HepG2 (cell line): Measurements from ENCODE around the gene GRIK4. TPM values are rescaled to one million over a fixed set of nuclear protein-coding genes. Genes with fewer than 3 reads are reported as not detected.

Experiments used
- AFF4 ChIP-seq: sonication (generic); formaldehyde crosslinking; IDR thresholded peaks from 2 replicates; pipeline ENCODE4 v1.4.0; 2020; ENCODE audit warnings: missing genetic modification reagents
- ASH2L ChIP-seq: fragments of 300-600, 200-600 bp; sonication (generic); IDR thresholded peaks from 2 replicates; pipeline ENCODE4 v1.7.0; 2017; ENCODE audit warnings: low read depth, mild to moderate bottlenecking, moderate library complexity, mixed read lengths, low read length; ENCODE audit not compliant: insufficient read length
- BHLHE40 ChIP-seq: IDR thresholded peaks from 2 replicates; pipeline ENCODE4 v1.6.1; 2011; ENCODE audit warnings: low read length, improper control_type of control experiment
- CEBPG ChIP-seq: IDR thresholded peaks from 2 replicates; pipeline ENCODE4 v1.6.1; 2016
- CHCHD3 ChIP-seq: sonication (generic); formaldehyde crosslinking; IDR thresholded peaks from 2 replicates; pipeline ENCODE4 v1.8.0; 2022; ENCODE audit warnings: mild to moderate bottlenecking, missing genetic modification reagents, moderate library complexity
- DMAP1 ChIP-seq: IDR thresholded peaks from 2 replicates; pipeline ENCODE4 v1.6.1; 2016
- HDAC2 ChIP-seq: sonication (generic); formaldehyde crosslinking; IDR thresholded peaks from 2 replicates; pipeline ENCODE4 v1.4.0; 2020; ENCODE audit warnings: missing genetic modification reagents
- HOMEZ ChIP-seq: IDR thresholded peaks from 2 replicates; pipeline ENCODE4 v1.6.1; 2016; ENCODE audit warnings: low read depth
- IRF2 ChIP-seq: IDR thresholded peaks from 2 replicates; pipeline ENCODE4 v1.6.1; 2018; ENCODE audit warnings: missing genetic modification reagents, missing compliant biosample characterization
- MAF1 ChIP-seq: sonication (generic); formaldehyde crosslinking; IDR thresholded peaks from 2 replicates; pipeline ENCODE4 v1.5.0; 2020; ENCODE audit warnings: missing genetic modification reagents, borderline replicate concordance
- MAFF ChIP-seq: IDR thresholded peaks from 2 replicates; pipeline ENCODE4 v1.6.1; 2011; ENCODE audit warnings: low read depth, low read length, improper control_type of control experiment
- MAX ChIP-seq: IDR thresholded peaks from 2 replicates; pipeline ENCODE4 v1.6.1; 2012; ENCODE audit warnings: inconsistent platforms
- NFYC ChIP-seq: IDR thresholded peaks from 2 replicates; pipeline ENCODE4 v1.6.1; 2016; ENCODE audit warnings: missing genetic modification reagents, missing compliant biosample characterization
- NR2F6 ChIP-seq, 2 experiments: IDR thresholded peaks; 2 replicates each; pipeline ENCODE4 v1.6.1; 2016; ENCODE audit warnings: antibody characterized with exemption in 1 of 2, mild to moderate bottlenecking in 1 of 2
- SMAD3 ChIP-seq: sonication (generic); formaldehyde crosslinking; IDR thresholded peaks from 2 replicates; pipeline ENCODE4 v1.4.0; 2020; ENCODE audit warnings: missing genetic modification reagents
- SMC3 ChIP-seq: IDR thresholded peaks from 2 replicates; pipeline ENCODE4 v1.6.1; 2011; ENCODE audit warnings: low read length, improper control_type of control experiment
- SPEN ChIP-seq: sonication (generic); formaldehyde crosslinking; IDR thresholded peaks from 2 replicates; pipeline ENCODE4 v1.5.1; 2020; ENCODE audit warnings: low read depth, mild to moderate bottlenecking, missing genetic modification reagents
- TFDP2 ChIP-seq: sonication (generic); formaldehyde crosslinking; IDR thresholded peaks from 2 replicates; pipeline ENCODE4 v1.4.0; 2020; ENCODE audit warnings: missing genetic modification reagents
- ZBTB34 ChIP-seq: sonication (generic); formaldehyde crosslinking; IDR thresholded peaks from 2 replicates; pipeline ENCODE4 v1.8.0; 2022; ENCODE audit warnings: mild to moderate bottlenecking, missing genetic modification reagents
- ZBTB7B ChIP-seq: sonication (generic); formaldehyde crosslinking; IDR thresholded peaks from 2 replicates; pipeline ENCODE4 v1.4.0; 2020; ENCODE audit warnings: missing genetic modification reagents
- ZKSCAN1 ChIP-seq: fragments of 150-350 bp; IDR thresholded peaks from 2 replicates; pipeline ENCODE4 v1.6.1; 2014; ENCODE audit warnings: low read length
- ZNF605 ChIP-seq: sonication (generic); formaldehyde crosslinking; IDR thresholded peaks from 2 replicates; pipeline ENCODE4 v1.8.0; 2022; ENCODE audit warnings: mild to moderate bottlenecking, missing genetic modification reagents
- polyA plus RNA-seq, 8 experiments: library from polyadenylated mRNA; depleted of rRNA in 3 of 8; stranded (reverse) in 7 of 8; unstranded in 1 of 8; fragments of >200 nt; fragmentation: Illumina TruSeq in 4 of 8; extraction: Trizol in 4 of 8; gene quantifications; 2 replicates each; pipeline versions ENCODE4 v1.2.1 to v1.2.3, GENCODE V29; 2011 to 2016; ENCODE audit warnings: low read depth in 4 of 8, missing spikeins in 1 of 8, mixed read lengths in 1 of 8; ENCODE audit not compliant: insufficient read depth in 1 of 8
- total RNA-seq, 5 experiments: library from RNA; depleted of rRNA; stranded (reverse); fragments of >200 nt; fragmentation: Illumina TruSeq; extraction: Trizol; gene quantifications; 2 replicates each; pipeline ENCODE4 v1.2.3, GENCODE V29; 2016; ENCODE audit warnings: low read depth in 1 of 5
- TF ChIP-seq, protein P1 (sequence below): IDR thresholded peaks from 2 replicates; pipeline ENCODE4 v1.6.1; 2016; ENCODE audit warnings: low read depth, control low read depth

GRIK4 gene
- total and polyA plus RNA-seq, 2 of the 13 experiments (the other 11 are each of a cell fraction or from before 2014, with no cell fraction given) = 0.04 to 0.07 TPM

- TF ChIP-seq TFDP2 (CRISPR knock-in tag) = 0 out of 2 replicates have a peak, but pooled peaks have one; percentile 32
- no peak for TF ChIP-seq MAFF
- TF ChIP-seq IRF2 (CRISPR knock-in tag) = 0 out of 2 replicates have a peak, but pooled peaks have one; percentile 15
- peak; percentile 71 for TF ChIP-seq HDAC2 (CRISPR knock-in tag)
- TF ChIP-seq ZBTB34 = no peak
- no peak for TF ChIP-seq AFF4 (CRISPR knock-in tag)
- TF ChIP-seq ASH2L = peak; percentile 94
- TF ChIP-seq SMAD3 (CRISPR knock-in tag) = peak; percentile 29; the same call in 1 of the 2 replicates
- peak; percentile 44 for TF ChIP-seq CEBPG (CRISPR knock-in tag)
- peak; percentile 64 for TF ChIP-seq ZBTB7B (CRISPR knock-in tag)
- no peak for TF ChIP-seq CHCHD3 (CRISPR knock-in tag)
- TF ChIP-seq, protein P1, sequence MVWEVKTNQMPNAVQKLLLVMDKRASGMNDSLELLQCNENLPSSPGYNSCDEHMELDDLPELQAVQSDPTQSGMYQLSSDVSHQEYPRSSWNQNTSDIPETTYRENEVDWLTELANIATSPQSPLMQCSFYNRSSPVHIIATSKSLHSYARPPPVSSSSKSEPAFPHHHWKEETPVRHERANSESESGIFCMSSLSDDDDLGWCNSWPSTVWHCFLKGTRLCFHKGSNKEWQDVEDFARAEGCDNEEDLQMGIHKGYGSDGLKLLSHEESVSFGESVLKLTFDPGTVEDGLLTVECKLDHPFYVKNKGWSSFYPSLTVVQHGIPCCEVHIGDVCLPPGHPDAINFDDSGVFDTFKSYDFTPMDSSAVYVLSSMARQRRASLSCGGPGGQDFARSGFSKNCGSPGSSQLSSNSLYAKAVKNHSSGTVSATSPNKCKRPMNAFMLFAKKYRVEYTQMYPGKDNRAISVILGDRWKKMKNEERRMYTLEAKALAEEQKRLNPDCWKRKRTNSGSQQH (CRISPR knock-in tag) = no peak
- TF ChIP-seq NFYC (CRISPR knock-in tag) = no peak
- no peak for TF ChIP-seq MAF1
- TF ChIP-seq SPEN = peak; percentile 58; the same call in 1 of the 2 replicates
- TF ChIP-seq MAX = peak; percentile 94
- TF ChIP-seq ZNF605 (CRISPR knock-in tag) = 0 out of 2 replicates have a peak, but pooled peaks have one; percentile 25
- TF ChIP-seq SMC3 = peak; percentile 17; the same call in 1 of the 2 replicates
- peak; percentile 70 for TF ChIP-seq DMAP1 (CRISPR knock-in tag)
- peak; percentile 36; the same call in 1 of the 2 replicates for TF ChIP-seq HOMEZ
- TF ChIP-seq ZKSCAN1 = no peak
- no peak for TF ChIP-seq BHLHE40
- 0 out of 2 replicates have a peak, but pooled peaks have one; percentile 39 for TF ChIP-seq NR2F6 (IDR thresholded peaks at IDR 0.05)
- peak; percentile 48; the same call in 1 of the 2 replicates for TF ChIP-seq NR2F6 (CRISPR knock-in tag; IDR thresholded peaks at IDR 0.05)
These were observed 163.0 kb downstream of the GRIK4 start (continued) for GRCh38 chr11:120674542-120674941.
